ENCODE results near the gene NUB1. TPM values are rescaled to one million over a fixed set of nuclear protein-coding genes. Genes with fewer than 3 reads are reported as not detected.

NUB1 gene
- total RNA-seq, 2 experiments from 2014 or later, result 36.0 to 40.4 TPM

DNA sequence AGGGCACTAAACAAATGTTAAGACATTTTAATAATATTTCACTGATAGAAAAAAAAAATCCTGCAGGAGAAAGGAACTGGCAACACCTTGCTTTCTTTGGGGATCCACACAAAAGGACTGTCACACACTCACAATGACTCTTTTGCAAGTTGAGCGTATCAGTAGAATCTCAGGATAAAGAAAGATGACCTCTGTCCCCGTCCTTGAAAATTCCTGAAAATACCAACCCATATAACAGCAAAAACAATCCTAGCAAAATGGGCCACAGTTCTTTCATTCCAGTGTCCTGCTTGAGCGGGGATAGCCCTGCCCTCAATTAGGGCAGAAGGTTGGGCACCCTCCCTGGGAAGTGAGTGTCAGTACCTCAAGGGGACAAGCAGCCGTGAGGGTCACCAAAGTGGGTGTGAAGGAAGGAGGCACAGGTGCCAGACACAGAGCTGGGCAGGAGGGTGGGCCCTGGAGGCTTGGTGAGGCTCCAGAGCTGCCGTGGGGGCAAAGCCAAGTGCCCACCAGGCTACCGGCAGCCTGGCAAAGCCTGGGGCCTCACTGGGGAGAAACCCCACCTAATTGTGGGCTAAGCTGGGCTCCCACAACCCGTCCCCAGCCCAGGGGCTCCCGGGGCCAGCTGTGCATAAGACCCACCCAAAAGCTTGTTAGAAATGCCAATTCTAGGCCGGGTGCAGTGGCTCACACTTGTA, 65.4 kb downstream of the NUB1 start:
- ChIA-PET CTCF (interaction anchor here (4.1 kb wide), 1 partner anchor 42 kb away, joined by 13 read pairs; no protein-coding TSS in a partner anchor), POLR2A (no interaction called here)

DNA sequence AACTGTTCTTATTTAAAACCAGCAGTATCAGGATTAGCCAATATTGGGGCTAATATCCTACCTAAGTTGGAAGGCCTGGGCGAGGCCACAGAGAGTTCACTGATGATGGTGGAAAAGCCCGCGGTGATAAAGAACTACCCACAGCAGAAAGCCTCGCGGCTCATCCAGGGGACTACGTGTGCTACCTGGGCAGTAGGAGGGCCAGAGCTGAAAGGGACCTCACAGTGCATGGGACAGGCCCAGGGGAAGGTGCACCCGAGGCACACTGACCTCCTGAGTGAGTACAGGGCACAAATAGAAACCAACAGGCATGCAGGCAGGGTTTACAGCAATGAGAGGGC, 66.9 kb downstream of the NUB1 start:
- CTCF ChIA-PET, result no interaction called here
- POLR2A ChIA-PET, result no interaction called here

DNA sequence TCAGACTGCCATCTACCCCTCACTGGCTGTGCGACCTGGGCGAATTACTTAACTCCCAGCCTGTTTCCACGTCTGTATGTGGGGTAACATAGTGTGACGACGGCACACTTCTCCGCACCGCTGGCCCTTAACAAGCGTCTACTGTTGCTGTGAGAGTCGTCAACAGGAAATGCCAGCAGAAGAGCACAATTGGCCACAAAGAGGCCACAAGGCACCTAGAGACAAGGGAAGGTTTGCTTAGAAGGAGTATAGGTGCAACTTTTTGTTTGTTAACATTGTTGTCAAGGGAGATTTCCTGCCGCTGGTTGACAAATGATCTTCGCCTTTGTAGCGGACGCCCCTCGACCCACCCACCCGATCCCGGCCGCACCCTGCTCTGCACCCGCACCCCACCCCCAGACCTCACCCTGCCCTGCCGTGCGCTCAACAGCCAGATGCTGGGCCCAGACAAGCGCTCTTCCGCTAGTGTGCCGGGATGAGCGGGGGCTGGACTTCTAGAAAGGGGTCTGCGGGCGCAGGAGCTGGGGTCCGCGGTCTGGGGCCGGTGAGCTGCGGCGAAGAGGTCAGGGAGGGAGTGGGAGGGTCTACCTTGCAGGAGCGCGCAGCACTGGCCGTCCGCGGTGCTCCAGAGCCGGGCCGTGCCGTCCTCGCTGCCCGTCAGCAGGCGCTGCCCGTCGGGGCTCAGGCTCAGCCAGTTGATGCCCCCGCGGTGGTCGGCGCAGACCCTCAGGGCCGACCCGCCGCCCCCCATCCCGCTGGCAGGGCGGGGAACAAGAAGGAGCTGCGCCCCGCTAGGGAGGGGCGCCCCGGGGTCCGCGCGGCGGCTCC, 67.4 kb downstream of the NUB1 start:
- ChIA-PET POLR2A (no interaction called here), CTCF (interaction anchor here (0.6 kb wide), 1 partner anchor 341 kb away, joined by 4 read pairs; no protein-coding TSS in a partner anchor)

DNA sequence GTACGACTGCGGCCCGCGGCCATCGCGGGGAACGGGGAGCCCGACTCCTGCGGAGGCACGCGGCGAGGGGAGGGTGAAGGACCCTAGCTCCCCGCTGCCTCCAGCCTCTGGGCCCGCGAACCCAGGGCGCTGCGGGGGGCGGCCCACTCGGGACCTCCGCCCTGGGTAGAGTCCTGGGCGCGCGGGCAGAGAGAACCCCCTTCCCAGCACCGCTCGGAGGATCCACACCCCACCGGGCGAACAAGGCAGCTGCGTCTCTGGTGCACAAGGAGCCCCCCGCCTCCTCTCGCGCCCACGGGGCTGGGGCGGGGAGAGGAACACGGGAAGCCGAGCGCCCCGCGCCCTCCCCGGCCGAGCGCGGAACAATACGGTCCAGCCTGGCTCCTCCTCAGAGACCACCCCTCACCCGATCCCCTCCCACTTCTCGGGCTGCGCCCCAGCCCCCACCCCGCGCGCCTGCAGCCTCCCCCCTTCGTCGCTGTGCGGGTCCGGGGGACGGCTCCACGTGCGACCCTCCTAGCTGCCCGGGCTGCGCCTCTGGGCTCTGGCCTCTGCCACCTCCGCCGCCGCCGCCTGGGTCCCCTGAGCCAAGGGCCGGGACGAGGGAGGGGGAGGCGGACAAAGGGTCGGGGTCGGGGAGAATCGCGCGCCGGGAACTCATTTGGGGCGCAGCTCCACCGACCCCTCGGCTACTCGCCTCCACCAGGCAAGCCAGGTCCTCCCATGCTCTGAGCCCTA, 68.2 kb downstream of the NUB1 start, which contains the start of gene WDR86:
Gene WDR86, minus strand, starts transcription at position 372 of the 738 bp plus-strand sequence. CDS start 449 bp downstream, outside the sequence.
- ChIA-PET POLR2A (no interaction called here), CTCF (interaction anchor here (0.6 to 0.7 kb wide), 2 partner anchors 94 to 340 kb away, joined by 3 to 4 read pairs; no protein-coding TSS in a partner anchor)

DNA sequence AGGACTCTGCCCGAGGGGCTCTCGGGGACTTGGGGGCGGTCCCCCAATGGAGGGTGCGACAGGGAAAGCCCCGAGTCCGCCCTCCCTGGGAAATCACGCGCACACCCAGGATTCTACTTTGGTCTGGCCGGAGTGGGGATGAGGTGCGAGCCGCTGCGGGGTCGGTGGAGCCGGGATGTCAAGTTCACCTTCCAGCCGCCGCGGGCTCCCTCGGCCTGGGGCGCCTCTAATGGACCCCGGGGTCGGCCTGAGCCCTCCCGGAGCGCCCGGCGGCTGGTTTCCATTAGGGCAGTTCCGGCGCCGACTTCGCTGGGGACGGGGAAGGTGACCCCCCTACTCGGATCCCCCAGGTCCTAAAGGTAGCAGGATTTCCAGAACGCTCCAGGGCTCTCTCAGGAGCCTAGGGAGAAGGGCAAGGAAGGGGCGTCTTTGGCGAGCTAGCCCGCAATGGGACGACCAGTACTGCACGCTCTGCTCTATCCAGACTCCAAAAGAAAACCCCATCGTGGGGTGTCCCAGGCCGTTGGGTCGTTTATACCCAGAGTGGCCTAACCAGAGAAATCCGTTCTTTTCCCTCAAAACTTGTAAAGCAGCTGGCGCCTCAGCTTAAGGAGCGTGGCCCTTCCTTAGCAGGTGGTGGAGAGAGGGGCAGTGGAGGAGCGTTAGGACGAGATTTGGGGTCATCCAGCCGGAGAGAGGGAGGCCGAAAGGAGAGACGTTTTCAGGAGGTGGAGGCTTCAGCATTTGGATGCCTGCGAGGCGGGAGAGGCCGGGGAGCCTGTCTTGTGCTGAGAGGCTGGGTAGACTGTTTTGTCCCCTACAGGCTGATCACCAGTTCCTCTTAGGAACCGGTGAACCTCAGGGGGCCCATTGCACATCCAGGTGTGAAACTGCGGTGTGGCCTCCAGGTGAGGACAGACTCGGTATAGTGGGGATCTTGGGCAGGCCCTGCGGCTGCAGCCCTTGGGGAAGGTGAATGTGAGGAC, 69.1 kb downstream of the NUB1 start:
- ChIA-PET CTCF (interaction anchor here (0.7 to 0.9 kb wide), 2 partner anchors 24 to 95 kb away, joined by 3 read pairs; no protein-coding TSS in a partner anchor), POLR2A (no interaction called here)

- POLR2A ChIA-PET, result interaction anchor here (0.7 kb wide), 1 partner anchor 76 kb away, joined by 3 read pairs; no protein-coding TSS in a partner anchor
- CTCF ChIA-PET, result interaction anchor here (0.6 to 1.5 kb wide), 4 partner anchors 25 to 96 kb away, joined by 3 to 4 read pairs (median 4); no protein-coding TSS in a partner anchor
Observed at GRCh38 chr7:151411551-151411950, 69.9 kb downstream of the NUB1 start.

DNA sequence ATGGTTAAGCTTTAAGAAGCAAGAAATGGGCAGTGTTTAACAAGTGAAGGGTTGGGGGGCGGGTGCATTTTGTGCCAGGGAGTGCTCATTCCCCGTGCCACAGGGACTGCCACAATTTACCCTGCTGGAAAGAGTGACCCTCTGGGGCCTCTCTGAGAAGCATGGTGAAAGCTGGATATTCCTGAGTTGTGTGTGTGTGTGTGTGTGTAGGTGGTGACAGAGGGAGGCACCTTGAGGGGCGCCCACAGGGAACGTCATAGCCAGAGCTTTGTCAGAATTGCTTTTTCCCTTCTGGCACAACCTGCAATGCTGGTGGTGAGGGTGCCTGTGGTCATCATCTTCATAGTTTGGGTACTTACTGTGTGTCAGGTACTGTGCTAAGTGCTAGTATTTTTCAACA, 70.7 kb downstream of the NUB1 start:
- POLR2A ChIA-PET, result interaction anchor here (0.7 kb wide), 1 partner anchor 75 kb away, joined by 3 read pairs; no protein-coding TSS in a partner anchor
- CTCF ChIA-PET, result interaction anchor here (0.9 to 1.5 kb wide), 3 partner anchors 24 to 97 kb away, joined by 3 to 4 read pairs (median 4); no protein-coding TSS in a partner anchor

- POLR2A ChIA-PET, result interaction anchor here (0.5 kb wide), 1 partner anchor 321 kb away, joined by 11 read pairs; no protein-coding TSS in a partner anchor
- CTCF ChIA-PET, result no interaction called here
Observed at GRCh38 chr7:151413241-151413640, 71.6 kb downstream of the NUB1 start.

- ChIA-PET POLR2A (interaction anchor here (1.2 kb wide), 1 partner anchor 22 kb away, joined by 3 read pairs; no protein-coding TSS in a partner anchor), CTCF (interaction anchor here (1.5 to 1.6 kb wide), 2 partner anchors 28 to 33 kb away, joined by 3 read pairs; no protein-coding TSS in a partner anchor)
Observed at GRCh38 chr7:151415375-151416105, 73.9 kb downstream of the NUB1 start.

- POLR2A ChIA-PET, result interaction anchor here (1.2 kb wide), 1 partner anchor 21 kb away, joined by 3 read pairs; no protein-coding TSS in a partner anchor
Observed at GRCh38 chr7:151416112-151416940, 74.7 kb downstream of the NUB1 start.

GRCh38 chr7:151416941-151417315, 75.3 kb downstream of the NUB1 start:
- POLR2A ChIA-PET, result no interaction called here
- CTCF ChIA-PET, result interaction anchor here (1.6 kb wide), 1 partner anchor 32 kb away, joined by 3 read pairs; no protein-coding TSS in a partner anchor

More at GRCh38 chr7:151416112-151416940, 74.7 kb downstream of the NUB1 start:
- CTCF ChIA-PET, result interaction anchor here (1.6 kb wide), 1 partner anchor 32 kb away, joined by 3 read pairs; no protein-coding TSS in a partner anchor

DNA sequence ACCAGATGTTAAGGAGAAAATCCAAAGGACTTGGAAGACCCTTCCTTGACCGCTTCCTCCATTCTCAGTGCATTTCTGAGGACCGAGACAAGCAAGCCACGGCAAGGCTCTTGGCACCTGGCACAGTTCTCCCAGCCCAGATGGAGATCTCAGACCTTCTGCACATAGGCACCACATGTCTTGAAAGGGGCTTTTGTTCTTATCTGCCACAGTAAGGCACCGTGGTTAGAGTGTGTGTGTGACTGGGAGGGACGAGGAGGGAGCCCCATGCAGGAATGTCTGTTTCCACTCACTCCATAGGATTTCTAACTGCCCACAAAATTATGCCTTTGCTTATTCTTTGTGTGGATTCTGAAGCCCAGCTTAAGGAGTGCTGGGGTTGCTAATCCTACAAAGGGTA, 78.5 kb downstream of the NUB1 start:
- CTCF ChIA-PET, result no interaction called here

GRCh38 chr7:151422212-151422611, 80.6 kb downstream of the NUB1 start:
- POLR2A ChIA-PET, result no interaction called here
- CTCF ChIA-PET, result interaction anchor here (2.6 kb wide), 1 partner anchor 26 kb away, joined by 9 read pairs; no protein-coding TSS in a partner anchor

More for the DNA sequence above, 78.5 kb downstream of the NUB1 start:
- POLR2A ChIA-PET, result no interaction called here

DNA sequence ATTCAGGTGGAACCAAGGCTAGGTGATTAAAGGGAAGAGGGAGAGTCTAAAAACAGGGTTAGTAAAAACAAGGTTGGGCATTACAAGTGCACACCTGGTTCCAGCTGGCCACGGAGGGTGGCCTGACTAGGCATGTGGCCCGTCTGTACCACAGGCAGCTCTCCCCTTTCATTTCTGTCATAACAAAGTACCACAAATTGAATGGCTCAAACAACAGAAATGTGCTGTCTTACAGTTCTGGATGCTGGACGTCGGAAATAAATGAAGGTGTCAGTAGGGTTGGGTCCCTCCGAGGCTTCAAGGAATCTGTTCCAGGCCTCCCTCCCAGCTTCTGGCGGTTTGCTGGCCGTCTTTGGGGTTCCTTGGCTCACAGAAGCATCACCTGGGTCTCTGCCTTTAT, 81.6 kb downstream of the NUB1 start:
- POLR2A ChIA-PET, result no interaction called here
- CTCF ChIA-PET, result interaction anchor here (2.6 kb wide), 1 partner anchor 25 kb away, joined by 9 read pairs; no protein-coding TSS in a partner anchor

DNA sequence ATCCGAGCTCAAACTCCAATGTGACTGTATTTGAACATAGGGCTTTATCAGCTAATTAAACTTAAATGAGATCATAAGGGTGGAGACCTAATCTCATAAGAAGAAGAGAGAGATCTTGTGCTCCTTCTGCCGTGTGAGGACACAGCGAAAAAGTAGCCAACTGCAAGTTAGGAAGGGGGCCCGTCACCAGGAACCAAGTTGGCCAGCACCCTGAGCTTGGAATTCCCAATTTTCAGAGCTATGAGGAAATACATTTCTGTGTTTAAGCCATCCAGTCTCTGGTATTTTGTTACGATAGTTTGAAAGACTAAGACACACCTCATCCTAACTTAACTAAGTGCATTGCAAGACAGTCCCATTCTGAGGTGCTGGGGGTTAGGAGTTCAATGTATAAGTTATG, 82.3 kb downstream of the NUB1 start:
- ChIA-PET POLR2A (no interaction called here), CTCF (interaction anchor here (2.6 kb wide), 1 partner anchor 25 kb away, joined by 9 read pairs; no protein-coding TSS in a partner anchor)

GRCh38 chr7:151424799-151425198, 83.2 kb downstream of the NUB1 start:
- POLR2A ChIA-PET, result no interaction called here
- CTCF ChIA-PET, result interaction anchor here (2.0 kb wide), 1 partner anchor 24 kb away, joined by 6 read pairs; no protein-coding TSS in a partner anchor
